Activated CD4-positive, CD25-positive, alpha-beta regulatory T cell (primary cell): ENCODE results near the gene RNF5.
A peak's percentile ranks its signal among the peaks of the same experiment; 100 is the strongest.
"Not testable (repeated sequence)": the region's sequence is repeated elsewhere in the genome, so short reads cannot be mapped to it uniquely, and the experiment has no call there.

ENCODE experiments used
- DNase-seq, 4 experiments: peaks; one replicate each; lab custom pipeline; 2025; lab: John Stamatoyannopoulos, UW

RNF5 gene

DNA sequence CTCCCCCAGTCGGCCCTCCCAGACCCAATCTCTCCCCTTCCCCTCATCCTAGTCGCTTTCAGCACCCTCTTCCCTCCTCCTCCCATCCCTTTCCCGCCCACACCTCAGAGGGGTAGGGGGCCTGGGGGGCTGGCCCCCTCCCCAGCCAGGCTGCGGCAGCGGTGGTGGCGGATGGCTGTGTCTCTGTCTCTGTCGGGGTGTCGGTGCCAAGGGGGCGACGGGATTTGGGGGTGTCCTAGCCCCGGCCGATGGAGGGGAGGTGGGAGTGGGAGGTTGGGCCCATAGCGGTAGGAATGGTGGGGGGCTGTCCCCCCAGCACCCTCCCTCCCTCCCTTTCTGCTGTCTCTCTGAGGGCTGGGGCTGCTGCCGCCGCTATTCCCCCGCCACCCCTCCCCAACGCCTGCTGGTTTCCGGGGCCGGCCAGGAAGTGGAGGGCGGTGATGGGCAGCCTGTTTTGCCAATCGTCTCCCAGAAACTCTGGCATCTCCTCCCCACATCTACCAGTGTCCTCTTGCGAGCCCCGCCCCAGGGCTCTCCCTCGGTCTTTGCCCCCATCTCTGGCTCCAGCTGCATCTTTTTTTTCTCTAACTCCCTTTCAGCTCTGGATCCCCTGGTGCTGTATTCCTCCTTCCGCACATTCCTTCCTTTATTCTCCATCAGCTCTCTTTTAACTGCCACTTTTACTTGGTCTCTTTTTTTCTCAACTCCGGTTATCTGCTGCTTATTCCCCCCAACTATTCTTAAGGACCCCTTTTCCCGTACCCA, 2.3 kb upstream of the RNF5 start, which contains the start of gene AGPAT1:
AGPAT1 (minus strand) TSS at position 374 of the 765 bp plus-strand sequence. CDS start 4,588 bp downstream, outside the sequence.
- peak; percentile 86 to 94 (median 90) for DNase-seq

DNA sequence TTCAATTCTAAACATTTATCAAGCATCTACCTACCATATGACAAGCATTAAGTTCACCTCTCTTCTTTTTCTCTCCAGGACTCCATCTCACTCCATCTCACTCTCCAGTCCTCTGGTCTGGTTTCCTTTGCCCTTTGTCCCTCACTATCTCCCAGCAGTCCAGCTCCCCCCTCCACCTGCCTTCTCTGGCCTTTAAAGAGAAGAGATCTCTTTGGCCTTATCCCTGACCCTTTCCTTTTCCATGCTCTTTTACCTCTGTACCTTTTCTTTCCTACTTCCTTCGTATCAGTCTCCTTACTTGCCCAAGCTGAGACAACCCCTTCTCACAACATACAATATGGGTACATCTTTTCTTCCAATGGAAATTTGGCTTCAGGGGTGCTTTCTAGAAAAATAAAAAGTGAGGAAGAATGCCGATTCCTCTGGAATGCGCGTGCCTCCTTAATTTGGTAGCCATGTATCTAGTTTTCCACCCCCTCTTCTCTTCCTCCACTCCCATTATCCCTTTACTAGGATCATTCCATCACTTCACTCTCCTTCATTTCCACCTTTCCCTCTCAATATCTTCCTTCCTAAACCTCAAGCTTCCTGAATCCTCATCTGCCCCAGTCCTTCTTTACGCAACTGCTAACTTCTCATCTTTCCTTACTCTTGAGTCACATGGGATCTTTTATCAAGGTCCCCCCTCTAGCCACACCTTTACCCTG, 1.6 kb upstream of the RNF5 start:
- no peak for DNase-seq

DNA sequence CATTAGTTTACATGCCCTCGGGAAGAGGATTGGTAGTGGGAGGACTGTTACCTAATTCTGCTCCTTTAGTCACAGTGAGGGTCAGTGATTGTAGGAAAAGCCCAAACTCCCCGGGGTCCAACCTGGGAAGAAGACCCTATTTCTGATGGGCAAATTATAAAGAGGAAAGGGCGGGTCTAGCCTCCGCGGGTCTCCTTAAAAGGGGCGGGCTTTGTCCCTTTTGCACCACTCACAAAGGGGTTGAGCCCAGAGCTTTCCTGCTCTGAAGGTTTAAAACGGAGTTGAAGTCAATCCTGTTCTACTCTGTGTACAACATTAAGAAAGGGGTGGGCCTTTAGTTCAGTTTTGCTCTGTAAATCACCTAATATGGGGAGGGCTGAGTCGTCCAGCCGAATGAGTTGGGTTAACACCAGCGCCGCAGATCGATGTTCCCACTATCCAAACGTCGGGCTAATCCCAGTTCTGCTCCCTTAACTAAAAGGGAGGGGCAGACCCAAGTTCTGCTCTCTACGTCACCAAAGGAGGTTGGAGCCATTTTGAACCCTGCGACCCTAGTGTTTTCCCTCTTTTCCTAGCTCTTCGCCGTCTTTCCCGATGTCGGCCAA, 920 bp upstream of the RNF5 start:
- DNase-seq: no peak

DNA sequence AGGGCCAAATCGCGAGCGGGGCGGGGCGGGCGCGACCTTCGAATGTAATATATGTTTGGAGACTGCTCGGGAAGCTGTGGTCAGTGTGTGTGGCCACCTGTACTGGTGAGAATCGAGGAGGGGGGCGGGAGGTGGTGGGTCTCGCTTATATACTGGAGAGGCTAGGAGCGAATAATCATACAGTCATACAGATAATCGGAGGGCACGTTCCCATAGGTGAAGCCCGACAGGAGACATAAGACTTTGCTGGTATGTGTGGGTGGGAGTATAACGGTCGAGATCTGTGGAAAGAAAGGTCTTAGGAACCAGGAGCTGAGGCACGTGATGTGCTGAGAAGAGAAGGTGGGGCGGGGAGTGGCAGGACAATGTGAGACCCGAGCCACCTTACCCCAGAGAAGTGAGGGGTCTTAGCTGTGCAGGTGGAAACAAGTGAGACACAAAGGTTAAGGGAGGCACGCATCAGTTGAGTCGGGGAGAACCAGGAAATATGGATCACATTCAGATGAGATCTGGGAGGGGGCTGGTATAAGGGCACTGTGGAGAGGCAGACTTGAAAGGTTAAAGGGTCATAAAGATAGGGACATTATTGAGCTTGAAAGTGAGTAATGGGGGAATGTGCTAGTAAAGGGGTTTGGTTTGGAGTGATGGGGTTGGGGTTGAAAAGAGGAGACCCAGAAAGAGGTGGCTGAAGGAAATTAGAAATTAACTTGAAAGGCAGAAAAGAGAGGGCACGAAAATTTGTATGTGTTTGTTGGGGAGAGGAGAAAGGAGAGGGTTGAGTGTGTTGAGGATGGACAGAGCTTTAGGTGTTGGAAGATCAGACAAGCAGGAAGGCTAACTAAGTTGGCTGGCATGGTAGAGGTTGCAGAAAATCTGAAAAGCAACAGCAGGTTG, 589 bp downstream of the RNF5 start:
- no peak for DNase-seq

DNA sequence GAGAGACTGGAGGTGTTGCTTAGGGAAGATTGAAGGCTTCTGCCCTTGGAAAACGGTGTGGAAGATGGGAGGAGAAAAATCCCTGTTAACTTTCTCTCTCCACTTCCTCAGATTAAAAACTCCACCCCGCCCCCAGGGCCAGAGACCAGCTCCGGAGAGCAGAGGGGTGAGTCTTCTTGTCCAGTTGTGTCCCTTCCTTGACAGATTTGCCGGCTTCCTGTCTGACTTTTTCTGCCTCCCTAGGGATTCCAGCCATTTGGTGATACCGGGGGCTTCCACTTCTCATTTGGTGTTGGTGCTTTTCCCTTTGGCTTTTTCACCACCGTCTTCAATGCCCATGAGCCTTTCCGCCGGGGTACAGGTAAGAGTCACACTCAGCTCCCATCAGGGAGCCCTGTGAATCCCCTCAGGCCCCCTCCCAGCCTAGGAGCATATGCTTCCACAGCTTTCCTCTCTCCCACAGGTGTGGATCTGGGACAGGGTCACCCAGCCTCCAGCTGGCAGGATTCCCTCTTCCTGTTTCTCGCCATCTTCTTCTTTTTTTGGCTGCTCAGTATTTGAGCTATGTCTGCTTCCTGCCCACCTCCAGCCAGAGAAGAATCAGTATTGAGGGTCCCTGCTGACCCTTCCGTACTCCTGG, 1.7 kb downstream of the RNF5 start:
- DNase-seq: no peak

DNA sequence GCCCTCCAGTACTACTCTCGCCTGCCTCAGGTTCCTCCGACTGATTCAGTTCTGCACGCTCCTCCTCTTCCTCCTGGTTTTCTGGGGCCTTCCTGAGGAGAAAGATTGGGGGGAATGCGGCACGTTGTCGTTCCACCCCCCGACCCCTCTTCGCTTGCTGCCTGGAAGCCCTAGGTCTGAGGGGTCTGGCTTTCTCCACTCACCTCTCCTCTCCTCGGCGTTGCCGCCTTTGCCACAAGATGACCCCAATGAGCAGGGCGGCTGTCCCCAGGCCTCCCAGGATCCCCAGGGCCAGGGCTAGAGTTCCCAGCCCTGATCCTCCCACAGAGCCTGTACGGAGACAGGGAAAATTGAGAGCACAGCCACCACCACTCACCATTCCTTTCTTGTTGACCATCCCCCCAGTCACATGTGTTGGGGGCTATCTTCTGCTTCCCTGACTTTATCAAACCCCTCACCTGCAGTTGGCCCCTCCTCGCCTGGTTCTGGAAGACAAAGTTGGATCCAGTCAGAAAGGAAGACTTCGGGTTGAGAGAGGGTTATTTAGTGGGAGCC, 3.0 kb downstream of the RNF5 start:
- DNase-seq: no peak

DNA sequence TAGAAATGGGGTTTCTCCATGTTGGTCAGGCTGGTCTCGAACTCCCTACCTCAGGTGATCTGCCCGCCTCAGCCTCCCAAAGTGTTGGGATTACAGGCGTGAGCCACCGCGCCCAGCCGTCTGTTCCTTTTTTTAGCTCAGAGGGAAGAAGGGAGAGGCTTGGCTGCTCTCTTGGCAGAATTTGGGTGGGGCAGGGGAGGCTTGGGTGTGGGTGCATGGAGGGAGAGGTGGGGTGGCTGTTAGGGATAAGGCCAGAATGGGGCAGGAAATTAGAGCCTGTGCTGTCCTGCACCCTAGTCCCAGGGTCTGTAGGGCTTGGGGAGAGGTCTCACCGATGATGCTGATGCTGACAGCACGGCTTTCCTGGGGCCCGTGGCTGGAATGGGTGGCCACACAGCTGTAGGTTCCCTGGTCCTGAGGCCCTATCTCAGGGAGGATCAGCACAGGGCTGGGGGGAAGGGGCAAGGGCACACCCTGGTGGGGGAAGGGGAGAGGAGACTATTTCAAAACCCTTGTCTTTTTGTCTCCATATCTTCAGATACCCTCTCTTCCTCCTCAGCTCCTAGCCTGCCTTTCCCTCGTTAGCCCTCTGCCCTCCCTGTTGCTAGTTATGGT, 3.8 kb downstream of the RNF5 start:
- DNase-seq: no peak

DNA sequence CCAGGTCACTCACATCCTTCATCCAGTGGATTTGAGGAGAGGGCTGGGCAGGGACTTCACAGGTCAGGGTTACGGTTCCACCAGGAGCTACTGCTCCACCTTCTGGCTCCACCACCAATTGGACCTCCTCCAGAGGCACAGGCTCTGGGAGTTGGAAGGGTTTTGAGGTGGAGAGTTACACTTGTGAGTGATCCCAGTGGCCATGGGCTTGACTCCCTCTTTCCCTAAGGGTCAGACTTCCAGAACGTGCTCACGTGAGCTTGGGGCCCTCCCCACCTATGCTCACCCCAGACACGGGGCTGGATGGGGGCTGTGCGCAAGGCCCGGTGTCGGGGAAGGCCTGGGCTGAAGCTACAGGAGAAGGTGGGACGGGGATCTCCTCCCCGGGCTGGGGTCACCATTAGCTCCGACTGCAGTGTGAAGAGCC, 4.4 kb downstream of the RNF5 start:
- no peak for DNase-seq

DNA sequence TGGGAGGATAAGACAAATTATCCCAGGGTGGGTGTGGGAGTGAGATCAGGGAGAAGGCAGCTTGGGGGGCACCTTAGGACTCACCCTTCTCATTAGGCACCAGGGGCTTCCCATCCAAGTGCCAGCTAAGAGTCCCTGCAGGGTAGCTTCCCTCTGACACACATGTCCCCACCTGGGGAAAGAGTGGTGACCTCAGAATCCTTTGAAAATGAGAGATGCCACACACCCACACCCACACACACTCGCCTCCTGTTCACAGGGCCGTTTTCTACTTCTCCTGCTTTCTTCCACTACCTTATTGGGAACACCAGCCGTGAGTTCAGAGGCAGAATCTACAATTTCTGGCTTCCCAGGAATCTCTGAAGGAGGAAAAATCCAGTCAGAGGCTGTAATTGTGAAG, 4.8 kb downstream of the RNF5 start:
- no peak for DNase-seq

DNA sequence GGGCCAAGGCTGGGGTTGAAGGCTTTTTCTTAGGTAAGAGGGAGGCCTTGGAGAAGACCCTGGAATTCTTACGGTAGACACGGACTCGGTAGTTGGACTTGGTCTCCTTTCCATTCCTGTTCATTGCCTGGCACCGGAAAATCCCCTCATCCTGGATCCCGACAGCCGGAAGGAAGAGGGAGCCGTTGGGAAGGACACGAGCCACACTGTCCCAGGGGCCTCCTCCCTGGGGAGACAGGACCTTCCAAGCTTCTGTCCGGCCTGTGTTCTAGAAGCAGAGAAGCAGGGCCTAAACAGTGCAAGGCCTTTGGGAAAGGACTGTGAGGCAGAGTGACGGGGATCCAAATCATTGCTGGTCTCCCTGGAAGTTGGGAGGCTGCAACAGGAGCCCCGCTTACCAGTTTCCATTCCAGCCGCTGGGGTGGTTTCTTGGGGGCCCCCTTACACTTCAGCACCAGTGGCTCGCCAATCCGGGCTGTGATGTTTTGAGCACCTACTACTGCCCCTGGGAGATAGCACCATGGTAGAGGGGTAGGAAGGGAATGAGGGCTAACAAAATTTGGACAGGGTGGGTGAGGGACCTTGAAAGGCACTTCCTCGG, 5.4 kb downstream of the RNF5 start:
- DNase-seq: no peak

DNA sequence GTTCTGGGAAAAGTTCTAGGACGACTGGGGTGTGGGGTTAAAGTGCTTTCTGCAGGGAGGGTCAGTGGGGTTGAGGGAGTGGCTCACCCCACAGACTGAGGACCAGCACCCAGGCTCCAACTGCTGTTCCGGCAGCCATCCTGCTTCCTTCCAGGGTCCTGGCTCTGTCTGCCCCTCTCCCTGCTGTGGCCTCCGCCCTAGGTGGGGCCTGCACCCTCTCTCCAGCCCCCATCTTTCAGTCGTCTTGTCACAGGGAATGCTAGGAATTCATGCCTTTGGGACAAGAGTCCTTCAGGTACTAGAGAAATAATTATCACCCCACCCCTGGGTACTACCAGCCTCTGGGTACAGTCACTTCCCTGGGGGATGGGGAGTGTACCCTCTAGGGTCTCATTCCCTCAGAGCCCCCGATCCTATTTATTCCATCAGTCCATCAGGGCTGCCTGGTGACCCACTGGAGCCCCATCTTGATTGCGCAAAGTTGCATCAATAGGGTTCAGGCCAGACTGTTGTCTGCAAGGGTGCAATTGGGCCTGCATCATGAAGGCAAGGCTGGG, 6.0 kb downstream of the RNF5 start, which contains the start of gene AGER:
AGER (minus strand) TSS at position 170 of the 557 bp plus-strand sequence; CDS start at position 139, 31 bp downstream.
- DNase-seq: no peak

DNA sequence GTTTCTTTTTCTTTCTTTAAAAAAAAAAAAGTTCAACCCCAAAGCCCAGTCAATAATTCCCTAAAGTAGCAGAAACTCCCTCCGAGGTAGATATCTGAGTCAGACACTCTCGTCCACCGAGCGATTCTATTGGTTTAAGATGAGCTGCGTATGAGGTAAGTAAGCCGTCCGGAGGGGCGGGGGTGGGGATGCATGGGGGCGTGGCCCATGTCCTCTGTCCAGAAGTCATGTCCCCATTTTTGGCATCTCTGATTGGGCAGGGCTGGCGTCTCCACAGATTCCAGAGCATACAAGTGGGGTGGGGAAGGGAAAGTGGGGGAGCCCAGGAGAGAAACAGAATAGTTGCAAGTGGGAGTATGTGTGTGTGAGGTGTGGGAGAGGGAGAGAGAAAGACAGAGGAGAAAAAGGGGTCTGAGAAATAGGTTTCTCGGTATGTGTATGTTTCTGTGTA, 7.5 kb downstream of the RNF5 start:
- peak in 2 of 4 experiments; percentile 14 to 26 for DNase-seq

DNA sequence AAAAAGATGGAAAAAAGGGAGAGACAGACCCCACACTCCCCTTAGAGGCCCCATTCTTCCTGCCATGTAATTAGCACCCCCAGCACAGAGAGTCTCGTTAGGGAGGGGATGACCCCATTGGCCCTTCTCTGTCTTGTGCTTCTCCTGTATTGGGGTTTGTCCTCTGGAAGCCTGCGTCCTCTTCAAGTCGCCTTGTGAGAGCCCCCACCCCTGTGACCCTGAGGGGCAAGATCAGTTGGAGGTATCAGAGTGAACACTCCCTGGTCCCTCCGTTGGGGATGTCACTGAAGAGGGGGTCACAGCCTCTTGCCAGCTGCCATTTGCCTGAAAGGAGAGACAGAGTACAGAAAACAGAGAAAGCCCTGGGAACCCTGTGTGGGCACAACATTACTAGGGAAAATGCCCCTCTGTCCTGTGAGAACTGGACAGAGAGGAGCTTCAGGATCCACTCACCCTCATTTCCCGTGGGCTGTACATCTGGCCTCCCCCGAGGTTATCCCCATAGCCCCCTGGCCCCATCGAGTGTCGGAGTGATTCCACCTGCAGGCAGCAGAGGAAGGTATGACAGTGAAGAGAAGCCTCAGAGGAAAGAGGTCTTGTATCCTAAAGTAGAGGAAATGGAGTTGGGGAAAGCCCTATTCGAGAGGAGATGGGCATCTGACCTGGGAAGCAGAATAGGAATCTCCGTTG, 8.1 kb downstream of the RNF5 start:
- not testable (repeated sequence) for DNase-seq

DNA sequence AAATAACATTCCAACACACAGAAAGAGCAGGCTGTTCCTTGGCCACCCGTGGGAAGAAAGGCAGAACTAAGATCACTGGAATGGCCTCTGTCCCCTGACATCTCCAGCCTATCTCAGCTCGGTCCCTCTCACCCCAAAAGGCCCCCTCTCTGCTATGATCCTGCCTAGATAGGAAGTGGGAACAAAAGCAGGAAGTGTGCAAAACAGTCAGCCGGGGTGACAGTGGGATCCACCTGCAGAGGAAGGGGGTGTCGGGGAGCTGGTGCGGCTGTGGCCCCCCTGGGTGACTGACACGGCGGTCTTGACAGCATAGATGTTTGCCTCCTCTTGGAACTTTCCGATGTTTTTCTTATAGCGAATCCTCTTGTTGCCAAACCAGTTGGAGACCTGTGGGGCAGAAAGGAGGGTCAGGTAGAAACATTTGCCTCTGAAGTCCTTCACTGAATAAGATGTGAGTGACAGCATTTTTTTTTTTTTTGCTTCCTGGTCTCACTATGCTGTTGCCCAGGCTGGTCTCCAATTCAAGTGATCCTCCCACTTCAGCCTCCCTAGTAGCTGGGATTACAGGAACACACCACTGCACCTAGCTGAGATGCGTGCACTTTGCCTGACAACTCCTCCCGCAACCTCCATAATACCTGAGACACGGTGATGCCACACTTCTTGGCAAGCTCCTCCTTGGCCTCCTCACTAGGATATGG, 9.0 kb downstream of the RNF5 start:
- no peak for DNase-seq

DNA sequence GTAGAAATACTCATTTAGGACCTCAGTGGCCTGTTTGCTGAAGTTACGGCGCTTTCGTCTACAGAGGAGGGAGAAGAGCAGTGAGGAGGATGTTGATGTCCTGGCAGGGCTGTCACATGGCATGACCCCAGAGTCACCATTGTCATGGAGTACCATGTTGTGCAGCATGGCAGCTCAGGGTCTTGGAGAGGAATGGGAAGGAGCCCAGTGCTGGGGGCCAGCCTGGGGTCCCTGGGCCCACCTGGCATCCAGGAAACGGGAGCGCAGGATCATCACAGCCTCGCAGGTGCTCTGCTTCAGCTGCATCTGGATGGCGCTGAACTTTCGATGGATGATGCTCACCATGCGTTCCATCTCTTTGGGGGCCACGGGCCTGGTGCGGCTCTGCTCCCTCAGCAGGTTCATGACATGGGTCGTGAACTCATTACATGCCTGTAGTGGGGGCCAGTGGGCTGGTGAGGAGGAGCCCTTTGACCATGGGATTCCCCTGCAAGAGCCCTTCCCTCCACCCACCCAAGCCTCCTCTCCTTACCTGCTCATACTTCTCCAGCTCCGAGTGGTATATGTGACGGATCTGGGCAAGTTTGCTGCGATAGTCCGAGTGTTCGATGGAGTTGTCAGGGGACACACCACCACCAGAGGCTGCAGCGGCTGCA, 9.6 kb downstream of the RNF5 start:
- DNase-seq: not testable (repeated sequence)

DNA sequence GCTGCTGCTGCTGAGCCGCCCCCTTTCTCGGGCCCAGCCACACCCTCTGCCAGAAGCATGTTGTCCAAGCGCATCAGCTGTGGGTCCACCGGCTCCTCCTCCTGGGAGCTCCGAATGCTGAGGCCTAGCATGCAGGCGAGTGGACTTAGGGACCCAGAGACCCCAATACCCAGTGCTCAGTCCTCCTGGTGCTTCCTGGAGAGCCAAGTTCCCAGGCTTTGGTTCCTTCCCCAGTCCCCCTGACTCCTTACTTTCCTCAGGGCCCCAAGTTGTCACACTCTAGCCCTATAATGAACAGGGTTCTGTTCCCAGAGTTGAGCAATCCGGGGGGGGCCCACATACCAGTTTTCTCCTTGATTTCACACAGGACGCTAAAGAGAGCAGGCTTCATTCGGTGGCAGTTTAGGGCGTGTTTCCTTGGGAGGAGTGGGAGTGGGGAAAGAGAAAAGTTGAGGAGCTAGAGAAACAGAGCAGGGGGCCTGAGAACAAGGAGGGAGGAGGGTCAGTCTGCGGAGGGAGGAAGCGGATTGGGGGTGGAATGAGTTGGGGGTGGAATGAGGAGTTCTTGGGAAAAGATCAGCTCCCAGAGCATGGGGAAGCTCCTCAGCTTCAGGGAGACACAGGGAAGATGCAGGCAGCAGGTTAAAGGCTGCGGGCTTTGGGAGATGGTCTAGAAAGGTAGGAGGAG, 10.3 kb downstream of the RNF5 start:
- no peak for DNase-seq

DNA sequence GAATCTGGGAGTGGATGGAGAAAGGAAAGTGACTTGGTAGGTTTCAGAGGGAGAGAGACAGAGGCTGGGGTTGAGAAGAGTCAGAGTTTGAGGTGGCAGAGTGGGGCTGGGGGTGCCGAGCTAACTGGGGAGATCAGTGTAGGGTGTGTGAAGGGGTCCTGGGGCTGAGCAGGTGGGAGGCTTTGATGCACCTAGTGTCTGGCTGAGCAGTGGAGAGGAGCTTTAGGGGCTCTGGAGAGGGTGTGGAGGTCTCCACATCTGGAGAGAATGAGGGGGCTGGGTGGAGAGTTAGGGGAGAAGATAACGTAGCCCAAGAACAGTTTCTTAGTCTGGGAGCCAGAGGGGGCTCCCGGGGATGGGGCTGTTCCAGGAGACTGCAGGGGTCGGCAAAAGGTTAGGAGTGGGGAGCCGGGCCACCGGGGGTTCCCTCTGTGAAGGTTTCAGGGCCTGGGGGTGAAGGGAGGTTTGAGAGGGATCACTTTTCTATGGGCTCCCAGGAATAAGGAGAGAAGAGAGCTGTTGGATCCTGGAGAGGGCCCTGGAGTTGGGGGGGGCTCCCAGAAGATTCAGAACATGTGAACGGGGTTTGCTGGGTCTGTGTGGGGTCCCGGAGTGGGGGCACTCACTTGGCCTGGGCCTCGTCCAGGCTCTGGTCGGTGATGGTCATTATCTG, 11.0 kb downstream of the RNF5 start:
- no peak for DNase-seq
